H1 (cell line): ENCODE data around the gene TRIM65. TPM values are rescaled to one million over a fixed set of nuclear protein-coding genes. Genes with fewer than 3 reads are reported as not detected.

ENCODE experiments used
- CBX8 ChIP-seq: fragments of 300-800, 300-1000 bp; sonication (generic); IDR thresholded peaks from 2 replicates; pipeline ENCODE4 v1.7.1; 2016; ENCODE audit warnings: low read depth, low read length, borderline replicate concordance
- polyA plus RNA-seq, 7 experiments: library from polyadenylated mRNA; depleted of rRNA in 3 of 7; stranded (reverse) in 5 of 7; unstranded in 2 of 7; fragments of >200 nt in 5 of 7; fragments of 200-250 nt in 2 of 7; gene quantifications; 1 replicate in 5 of 7; 2 replicates in 1 of 7; 4 replicates in 1 of 7; pipeline versions ENCODE4 v1.2.1 to v1.2.3, GENCODE V29; 2011 to 2013; ENCODE audit warnings: missing spikeins in 2 of 7, mixed read lengths in 2 of 7
- total RNA-seq: library from RNA; stranded (reverse); fragmentation: NEBNext Ultra II Directional; extraction: Animal tissue kit (Norgen Biotek cat#: 25700); gene quantifications from 2 replicates; pipeline ENCODE4 v1.2.1, GENCODE V29; 2021

The TRIM65 gene
- total and polyA plus RNA-seq, 2 of the 8 experiments (the other 6 are each of a cell fraction or from before 2014, with no cell fraction given): 21.2 to 48.6 TPM

DNA sequence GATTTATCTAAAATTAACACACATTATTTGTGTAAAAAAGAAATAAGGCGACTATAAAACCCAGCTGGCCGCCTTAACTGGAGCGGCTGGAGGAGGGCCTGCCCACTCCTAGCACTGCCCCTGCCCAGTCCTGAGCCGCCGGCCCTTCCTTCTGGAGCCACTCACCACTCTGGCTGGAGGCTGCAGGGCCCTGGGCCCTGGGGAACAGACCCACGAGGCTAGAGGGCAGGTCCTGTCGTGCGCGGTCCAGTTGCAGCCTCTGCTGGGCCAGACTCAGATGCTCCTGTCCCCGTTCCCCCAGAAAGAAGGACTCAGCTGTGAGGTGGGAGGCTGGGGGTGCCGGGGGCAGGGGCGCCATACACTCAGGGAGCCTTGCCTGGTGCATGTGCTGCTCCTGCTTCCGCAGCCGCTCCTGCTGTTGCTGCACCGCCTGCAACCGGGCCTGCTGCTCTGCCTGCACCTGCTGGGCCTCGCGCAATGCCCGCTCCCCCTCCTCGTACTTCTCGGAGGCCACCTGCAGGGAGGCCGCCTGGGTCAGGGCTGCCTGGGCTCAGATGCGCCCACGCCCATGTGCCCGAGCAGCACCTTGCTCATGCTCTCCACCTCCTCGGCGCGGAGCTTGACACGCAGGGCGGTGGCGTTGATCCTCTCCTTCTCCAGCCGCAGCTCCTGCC lies 16.9 kb upstream of the TRIM65 start (continued):
- TF ChIP-seq CBX8: no peak
